Heart left ventricle (tissue), 16 donors: ENCODE results near the gene MEX3D. TPM values are rescaled to one million over a fixed set of nuclear protein-coding genes. Genes with fewer than 3 reads are reported as not detected.
"Not testable (repeated sequence)": the region's sequence is repeated elsewhere in the genome, so short reads cannot be mapped to it uniquely, and the experiment has no call there.

Experiments
- ATAC-seq, 4 donors: fragments of 200-7000 bp; cut with Tn5 transposase; one replicate each; pipeline ENCODE4 v1.9.1; 2020 to 2022; ENCODE audit warnings: moderate library complexity in 4 of 4, mild to moderate bottlenecking in 3 of 4, moderate number of reproducible peaks in 1 of 4
- DNase-seq, 5 donors: peaks; one replicate each; pipeline ENCODE4 v3.0.0-alpha.2; 2020
- H3K27ac ChIP-seq, 12 donors: fragments of 200-600 bp; sonication (generic) in 4 of 12; one replicate each; pipeline versions ENCODE4 v1.5.0 to v1.8.0; 2016 to 2022; ENCODE audit warnings: mild to moderate bottlenecking in 2 of 12
- H3K27me3 ChIP-seq, 9 donors: fragments of 200-600 bp; sonication (generic) in 2 of 9; one replicate each; pipeline versions ENCODE4 v1.5.1 to v1.8.0; 2016 to 2022; ENCODE audit warnings: mild to moderate bottlenecking in 3 of 9
- H3K36me3 ChIP-seq, 9 donors: fragments of 200-600 bp; sonication (generic) in 2 of 9; one replicate each; pipeline versions ENCODE4 v1.5.0 to v1.8.0; 2018 to 2022; ENCODE audit warnings: mild to moderate bottlenecking in 2 of 9
- H3K4me1 ChIP-seq, 12 donors: fragments of 200-600 bp; sonication (generic) in 4 of 12; one replicate each; pipeline versions ENCODE4 v1.5.0 to v1.8.0; 2016 to 2022; ENCODE audit warnings: mild to moderate bottlenecking in 3 of 12
- H3K4me3 ChIP-seq, 12 donors: fragments of 200-600 bp; sonication (generic) in 4 of 12; one replicate each; pipeline versions ENCODE4 v1.5.0 to v1.8.0; 2017 to 2022; ENCODE audit warnings: mild to moderate bottlenecking in 9 of 12, moderate library complexity in 4 of 12
- H3K9me3 ChIP-seq, 12 donors: fragments of 200-600 bp; sonication (generic) in 4 of 12; one replicate each; pipeline versions ENCODE4 v1.5.0 to v1.8.0; 2016 to 2022; ENCODE audit warnings: mild to moderate bottlenecking in 1 of 12
- POLR2A ChIP-seq, 2 donors: fragments of 450-650 bp; IDR thresholded peaks; one replicate each; pipeline ENCODE4 v1.6.1; 2017; ENCODE audit warnings: antibody characterized with exemption in 2 of 2, mild to moderate bottlenecking in 2 of 2, moderate library complexity in 2 of 2
- WGBS, 4 donors: extraction: QIAGEN DNeasy Blood & Tissue Kit in 2 of 4; methylation state at CpG; one replicate each; pipeline versions ENCODE4 v1.1.5 to v1.1.7; 2013 to 2018; 5-methylcytosine and 5-hydroxymethylcytosine counted together
- intact Hi-C, 10 donors: fragments of 100-400 bp; cut with DNase I; formaldehyde crosslinking; loops; one replicate each; pipeline versions ENCODE4 v1.11.1 to v1.14.2; 2022
- polyA plus RNA-seq, 2 donors: library from polyadenylated mRNA; stranded (reverse); fragments of 200-250 nt; gene quantifications; one replicate each; pipeline ENCODE4 v1.2.3, GENCODE V29; 2013
- total RNA-seq, 9 donors: library from RNA; depleted of rRNA in 2 of 9; stranded (reverse); fragments of >200 nt in 2 of 9; fragmentation: NEBNext Ultra II Directional in 3 of 9; extraction: Animal tissue kit (Norgen Biotek cat#: 25700) in 3 of 9; gene quantifications; one replicate each; pipeline versions ENCODE4 v1.1.0 to v1.2.4, GENCODE V29; 2016 to 2023
- TF ChIP-seq, protein P1 (sequence below), 12 donors: fragments of 200-600 bp; sonication (generic) in 4 of 12; IDR thresholded peaks; one replicate each; pipeline versions ENCODE4 v1.5.0 to v1.8.0; 2018 to 2022; ENCODE audit warnings: antibody characterized with exemption in 12 of 12, mild to moderate bottlenecking in 5 of 12
- donor health status: ischemic (EF 13 %, LVEDD 7.1; RV severe dilation, severe dysfunction).
- donor health status: healthy with polysubstance abuse.
- donor health status: DM: no; HTN: yes; CAD: no.
- donor health status: DM: no; HTN: no; CAD: no.
- donor health status: ischemic (EF 25% LVEDD 6.9; RV normal size, moderate dysfunction).
- donor health status: ischemic (EF 25% LVEDD 5.7; RV mildly dilated, moderate dysfunction).
- donor health status: healthy.
- donor health status: DM: yes; HTN: yes; CAD: no.
- donor health status: ischemic (EF 35%, LVEDD 5.7; RV mildly dilated, moderate dysfunction).
- donor health status: nonischemic (EF 11% LVEDD 7.7; RV severe dilation, severe dysfunction).
- donor health status: DM: yes; HTN: yes; CAD: no.
- donor health status: PGD.
- donor health status: ischemic (EF 29% LVEDD 5.4; RV normal size, mild dysfunction).
- donor health status: nonischemic (EF 23%, LVEDD 6.1; RV moderate dilation, normal function).

Gene MEX3D
- total and polyA plus RNA-seq, 11 donors: 1.9 to 18.6 (median 8.0) TPM

DNA sequence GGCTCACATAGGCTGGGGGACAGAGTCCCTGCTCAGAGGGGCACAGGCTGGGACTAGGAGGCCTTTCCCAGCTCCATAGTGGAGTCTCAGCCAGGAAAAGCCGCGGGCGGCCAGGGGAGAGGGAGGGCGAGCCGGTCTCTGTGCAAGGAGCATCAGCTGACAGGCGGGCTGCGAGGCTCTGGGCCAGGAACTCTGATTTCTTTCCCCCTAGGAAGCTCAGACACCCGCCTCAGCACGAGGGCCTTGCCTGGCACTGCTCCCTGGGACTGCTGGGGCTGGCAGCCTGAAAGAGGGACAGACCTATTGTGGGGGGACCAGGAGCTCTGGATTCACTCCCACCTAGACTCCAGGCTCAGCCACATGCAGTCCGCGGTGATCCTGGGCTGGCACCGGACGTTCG is 46.5 kb downstream of the MEX3D start:
- no peaks in the 10 kb centered on the region for H3K36me3 ChIP-seq
- no peak overlapping the region for H3K4me3 ChIP-seq
- peak overlapping the region in 6 of 12 donors; percentile 4 to 68 (median 56) for H3K27ac ChIP-seq
- peaks cover 0 to 20% (median 0%) of the 10 kb centered on the region in 12 donors for H3K4me1 ChIP-seq
- no peaks in the 10 kb centered on the region for H3K9me3 ChIP-seq
- ATAC-seq (peak; percentile 38 to 86 (median 50)), DNase-seq (peak in 3 of 5 donors; percentile 45 to 63 (median 52))
- 22 to 35% (median 30%) methylated on average over 9 to 14 of the region's 14 CpGs for WGBS, 4 donors
- peaks cover 6 to 42% (median 29%) of the 10 kb centered on the region in 9 donors for H3K27me3 ChIP-seq
- no peak for TF ChIP-seq POLR2A (IDR thresholded peaks at IDR 0.05)
- TF ChIP-seq, protein P1, sequence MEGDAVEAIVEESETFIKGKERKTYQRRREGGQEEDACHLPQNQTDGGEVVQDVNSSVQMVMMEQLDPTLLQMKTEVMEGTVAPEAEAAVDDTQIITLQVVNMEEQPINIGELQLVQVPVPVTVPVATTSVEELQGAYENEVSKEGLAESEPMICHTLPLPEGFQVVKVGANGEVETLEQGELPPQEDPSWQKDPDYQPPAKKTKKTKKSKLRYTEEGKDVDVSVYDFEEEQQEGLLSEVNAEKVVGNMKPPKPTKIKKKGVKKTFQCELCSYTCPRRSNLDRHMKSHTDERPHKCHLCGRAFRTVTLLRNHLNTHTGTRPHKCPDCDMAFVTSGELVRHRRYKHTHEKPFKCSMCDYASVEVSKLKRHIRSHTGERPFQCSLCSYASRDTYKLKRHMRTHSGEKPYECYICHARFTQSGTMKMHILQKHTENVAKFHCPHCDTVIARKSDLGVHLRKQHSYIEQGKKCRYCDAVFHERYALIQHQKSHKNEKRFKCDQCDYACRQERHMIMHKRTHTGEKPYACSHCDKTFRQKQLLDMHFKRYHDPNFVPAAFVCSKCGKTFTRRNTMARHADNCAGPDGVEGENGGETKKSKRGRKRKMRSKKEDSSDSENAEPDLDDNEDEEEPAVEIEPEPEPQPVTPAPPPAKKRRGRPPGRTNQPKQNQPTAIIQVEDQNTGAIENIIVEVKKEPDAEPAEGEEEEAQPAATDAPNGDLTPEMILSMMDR (IDR thresholded peaks at IDR 0.05): no peak
- intact Hi-C loops: loop anchor here in 2 of 10 donors (10.0 kb wide), 1 partner anchor 237 kb away; the partner anchor contains the start of gene EFNA2 (in 2 of the 2)

DNA sequence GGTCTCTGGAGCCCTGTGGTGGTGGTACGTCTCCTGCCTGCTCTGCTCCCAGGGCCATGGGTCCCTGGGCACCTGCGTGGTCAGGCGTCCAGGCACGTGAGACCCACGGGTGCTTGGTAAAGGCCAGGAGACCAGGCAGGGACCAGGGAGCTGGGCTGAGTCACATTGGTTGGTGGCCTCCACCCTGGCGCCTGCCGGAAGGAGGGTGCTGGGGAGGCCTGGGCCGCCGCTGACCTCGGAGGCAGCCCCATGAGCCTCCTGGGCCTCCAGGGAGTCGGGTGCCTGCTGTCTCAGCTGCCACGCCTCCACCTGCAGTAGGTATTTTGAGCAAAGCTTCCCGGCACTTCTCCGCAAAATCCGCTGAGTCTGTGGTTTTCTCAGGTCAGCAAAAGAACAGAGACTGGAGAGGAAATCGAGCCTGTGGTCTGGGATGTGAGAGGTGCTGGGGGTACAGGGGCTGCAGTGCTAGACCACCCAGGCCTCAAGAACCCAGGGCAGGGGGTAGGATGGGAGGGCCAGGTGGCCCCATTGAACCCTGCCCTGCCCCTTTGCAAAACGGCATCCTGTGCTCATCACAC is 47.8 kb downstream of the MEX3D start:
- H3K27ac ChIP-seq: no peak overlapping the region
- 78 to 87% (median 83%) methylated on average over 10 to 17 of the region's 17 CpGs for WGBS, 4 donors
- DNase-seq (no peak), ATAC-seq (no peak)
- H3K4me1 ChIP-seq: peaks cover 0 to 20% (median 0%) of the 10 kb centered on the region in 12 donors
- H3K4me3 ChIP-seq: no peak overlapping the region
- intact Hi-C loops: loop anchor here in 2 of 10 donors (10.0 kb wide), 1 partner anchor 235 kb away; the partner anchor contains the start of gene EFNA2 (in 2 of the 2)
- no peaks in the 10 kb centered on the region for H3K36me3 ChIP-seq
- no peaks in the 10 kb centered on the region for H3K9me3 ChIP-seq
- peaks cover 0 to 28% (median 15%) of the 10 kb centered on the region in 9 donors for H3K27me3 ChIP-seq
- no peak for TF ChIP-seq POLR2A (IDR thresholded peaks at IDR 0.05)
- TF ChIP-seq, protein P1 (IDR thresholded peaks at IDR 0.05): no peak

DNA sequence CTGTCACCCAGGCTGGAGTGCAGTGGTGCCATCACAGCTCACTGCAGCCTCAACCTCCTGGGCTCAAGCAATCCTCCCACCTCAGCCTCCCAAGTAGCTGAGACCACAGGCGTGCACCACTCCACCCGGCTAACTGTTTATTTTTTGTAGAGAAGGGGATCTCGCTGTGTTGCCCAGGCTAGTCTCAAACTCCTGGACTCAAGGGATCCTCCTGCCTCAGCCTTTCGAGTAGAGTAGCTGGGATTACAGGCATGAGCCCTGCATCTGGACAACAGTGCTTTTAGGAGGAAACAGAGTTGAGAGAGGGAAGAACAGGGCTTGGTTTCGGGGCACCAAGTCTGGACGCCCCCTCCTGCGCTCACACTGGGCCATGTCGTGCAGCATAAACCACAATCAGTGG is 48.3 kb downstream of the MEX3D start:
- not testable (repeated sequence) for H3K27ac ChIP-seq, DNase-seq, ATAC-seq, H3K4me3 ChIP-seq, H3K9me3 ChIP-seq, H3K36me3 ChIP-seq
- WGBS, 4 donors: 80 to 90% (median 85%) methylated on average over 7 to 8 of the region's 8 CpGs
- H3K27me3 ChIP-seq: peaks cover 0 to 27% (median 13%) of the 10 kb centered on the region in 9 donors
- intact Hi-C loops: loop anchor here in 4 of 10 donors (5.0 to 10.0 kb wide), 3 partner anchors 235 to 245 kb away; partner anchors contain the start of genes EFNA2 (in 2 of the 4) and FAM174C (in 1 of the 4)
- H3K4me1 ChIP-seq: peaks cover 0 to 20% (median 0%) of the 10 kb centered on the region in 12 donors

GRCh38 chr19:1518471-1518870 is 49.7 kb downstream of the MEX3D start:
- no peaks in the 10 kb centered on the region for H3K36me3 ChIP-seq
- peaks cover 0 to 16% (median 3%) of the 10 kb centered on the region in 12 donors for H3K4me1 ChIP-seq
- no peak for DNase-seq
- no peak for TF ChIP-seq POLR2A (IDR thresholded peaks at IDR 0.05)
- TF ChIP-seq, protein P1 (IDR thresholded peaks at IDR 0.05): no peak
- no peak for ATAC-seq
- H3K27ac ChIP-seq: no peak overlapping the region
- H3K9me3 ChIP-seq: no peaks in the 10 kb centered on the region
- 80 to 91% (median 84%) methylated on average over 4 of the region's 4 CpGs for WGBS, 4 donors
- intact Hi-C loops: loop anchor here in 2 of 10 donors (5.0 to 10.0 kb wide), 2 partner anchors 236 to 244 kb away; partner anchors contain the start of gene FAM174C (in 1 of the 2)
- H3K4me3 ChIP-seq: no peak overlapping the region
- peaks cover 0 to 26% (median 8%) of the 10 kb centered on the region in 9 donors for H3K27me3 ChIP-seq
